Left ventricle myocardium inferior (tissue), 1 donor: ENCODE results near the gene PRPS1L1. TPM values are rescaled to one million over a fixed set of nuclear protein-coding genes. Genes with fewer than 3 reads are reported as not detected.

Source experiments
- DNase-seq: peaks from one replicate; pipeline ENCODE4 v3.0.0-alpha.2; 2020
- H3K27ac ChIP-seq: fragments of 200-600 bp; replicated peaks from 2 replicates; pipeline ENCODE4 v1.8.0; 2021
- H3K27me3 ChIP-seq: fragments of 200-600 bp; 2 replicates; pipeline ENCODE4 v1.8.0; 2021; ENCODE audit warnings: low read depth
- H3K36me3 ChIP-seq: fragments of 200-600 bp; 2 replicates; pipeline ENCODE4 v1.8.0; 2021
- H3K4me1 ChIP-seq: fragments of 200-600 bp; 2 replicates; pipeline ENCODE4 v1.8.0; 2021
- H3K4me3 ChIP-seq: fragments of 200-600 bp; 2 replicates; pipeline ENCODE4 v1.8.0; 2021; ENCODE audit warnings: mild to moderate bottlenecking, moderate library complexity
- H3K9me3 ChIP-seq: fragments of 200-600 bp; replicated peaks from 2 replicates; pipeline ENCODE4 v1.8.0; 2021
- intact Hi-C: fragments of 100-400 bp; cut with micrococcal nuclease; formaldehyde crosslinking; loops from one replicate; pipeline ENCODE4 v1.11.0; 2022
- total RNA-seq: library from RNA; stranded (reverse); fragmentation: NEBNext Ultra II Directional; extraction: Animal tissue kit (Norgen Biotek cat#: 25700); gene quantifications from one replicate; pipeline ENCODE4 v1.2.1, GENCODE V29; 2021
- TF ChIP-seq, protein P1 (sequence below): fragments of 200-600 bp; IDR thresholded peaks from 2 replicates; pipeline ENCODE4 v1.8.0; 2021; ENCODE audit warnings: antibody characterized with exemption, mild to moderate bottlenecking, borderline replicate concordance
- donor health status: DM: no; HTN: yes; CAD: no; lungs with severe emphysema.

PRPS1L1 gene
- total RNA-seq, 1 donor from 2014 or later, result not detected

GRCh38 chr7:17989546-17989945 lies 38.1 kb downstream of the PRPS1L1 start:
- H3K27ac ChIP-seq, result no peak overlapping the region
- TF ChIP-seq, protein P1, sequence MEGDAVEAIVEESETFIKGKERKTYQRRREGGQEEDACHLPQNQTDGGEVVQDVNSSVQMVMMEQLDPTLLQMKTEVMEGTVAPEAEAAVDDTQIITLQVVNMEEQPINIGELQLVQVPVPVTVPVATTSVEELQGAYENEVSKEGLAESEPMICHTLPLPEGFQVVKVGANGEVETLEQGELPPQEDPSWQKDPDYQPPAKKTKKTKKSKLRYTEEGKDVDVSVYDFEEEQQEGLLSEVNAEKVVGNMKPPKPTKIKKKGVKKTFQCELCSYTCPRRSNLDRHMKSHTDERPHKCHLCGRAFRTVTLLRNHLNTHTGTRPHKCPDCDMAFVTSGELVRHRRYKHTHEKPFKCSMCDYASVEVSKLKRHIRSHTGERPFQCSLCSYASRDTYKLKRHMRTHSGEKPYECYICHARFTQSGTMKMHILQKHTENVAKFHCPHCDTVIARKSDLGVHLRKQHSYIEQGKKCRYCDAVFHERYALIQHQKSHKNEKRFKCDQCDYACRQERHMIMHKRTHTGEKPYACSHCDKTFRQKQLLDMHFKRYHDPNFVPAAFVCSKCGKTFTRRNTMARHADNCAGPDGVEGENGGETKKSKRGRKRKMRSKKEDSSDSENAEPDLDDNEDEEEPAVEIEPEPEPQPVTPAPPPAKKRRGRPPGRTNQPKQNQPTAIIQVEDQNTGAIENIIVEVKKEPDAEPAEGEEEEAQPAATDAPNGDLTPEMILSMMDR, result no peak
- H3K36me3 ChIP-seq, result no peaks in the 10 kb centered on the region
- no peaks in the 10 kb centered on the region for H3K9me3 ChIP-seq
- H3K4me1 ChIP-seq, result peaks cover 13% of the 10 kb centered on the region
- no peak overlapping the region for H3K4me3 ChIP-seq
- no peaks in the 10 kb centered on the region for H3K27me3 ChIP-seq
- no peak for DNase-seq
- intact Hi-C loops, result no loop called here

- TF ChIP-seq, protein P1, result no peak
- DNase-seq, result no peak
- intact Hi-C loops, result no loop called here
- no peaks in the 10 kb centered on the region for H3K9me3 ChIP-seq
- no peaks in the 10 kb centered on the region for H3K27me3 ChIP-seq
- no peak overlapping the region for H3K4me3 ChIP-seq
- H3K4me1 ChIP-seq, result peaks cover 13% of the 10 kb centered on the region
- no peak overlapping the region for H3K27ac ChIP-seq
- H3K36me3 ChIP-seq, result no peaks in the 10 kb centered on the region
Observed at GRCh38 chr7:17988858-17989257, 38.8 kb downstream of the PRPS1L1 start.

- no peaks in the 10 kb centered on the region for H3K27me3 ChIP-seq
- TF ChIP-seq, protein P1, result no peak
- no peaks in the 10 kb centered on the region for H3K36me3 ChIP-seq
- no peak overlapping the region for H3K4me3 ChIP-seq
- intact Hi-C loops, result no loop called here
- H3K4me1 ChIP-seq, result peaks cover 13% of the 10 kb centered on the region
- peak overlapping the region; percentile 11 for H3K27ac ChIP-seq
- no peak for DNase-seq
- no peaks in the 10 kb centered on the region for H3K9me3 ChIP-seq
Observed at GRCh38 chr7:17988141-17988540, 39.5 kb downstream of the PRPS1L1 start.

- DNase-seq, result no peak
- peaks cover under 1% of the 10 kb centered on the region for H3K9me3 ChIP-seq
- no peaks in the 10 kb centered on the region for H3K27me3 ChIP-seq
- H3K4me1 ChIP-seq, result peaks cover 13% of the 10 kb centered on the region
- no peaks in the 10 kb centered on the region for H3K36me3 ChIP-seq
- peak overlapping the region; percentile 57 for H3K27ac ChIP-seq
- intact Hi-C loops, result no loop called here
- no peak overlapping the region for H3K4me3 ChIP-seq
- TF ChIP-seq, protein P1, result no peak
Observed at GRCh38 chr7:17986851-17987250, 40.8 kb downstream of the PRPS1L1 start.

- Histone ChIP-seq H3K27me3 (no peaks in the 10 kb centered on the region), H3K9me3 (peaks cover 13% of the 10 kb centered on the region), H3K27ac (no peak overlapping the region), H3K4me3 (no peak overlapping the region), H3K4me1 (peaks cover 13% of the 10 kb centered on the region), H3K36me3 (no peaks in the 10 kb centered on the region)
- intact Hi-C loops, result no loop called here
- DNase-seq, result no peak
- TF ChIP-seq, protein P1, result no peak
Observed at GRCh38 chr7:17985473-17986239, 42.0 kb downstream of the PRPS1L1 start.
